Measurements from ENCODE around the gene RIIAD1.
A peak's percentile ranks its signal among the peaks of the same experiment; 100 is the strongest.
"Not testable (repeated sequence)": the region's sequence is repeated elsewhere in the genome, so short reads cannot be mapped to it uniquely, and the experiment has no call there.

Gene RIIAD1, protein sequence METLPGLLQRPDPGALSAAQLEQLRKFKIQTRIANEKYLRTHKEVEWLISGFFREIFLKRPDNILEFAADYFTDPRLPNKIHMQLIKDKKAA

DNA sequence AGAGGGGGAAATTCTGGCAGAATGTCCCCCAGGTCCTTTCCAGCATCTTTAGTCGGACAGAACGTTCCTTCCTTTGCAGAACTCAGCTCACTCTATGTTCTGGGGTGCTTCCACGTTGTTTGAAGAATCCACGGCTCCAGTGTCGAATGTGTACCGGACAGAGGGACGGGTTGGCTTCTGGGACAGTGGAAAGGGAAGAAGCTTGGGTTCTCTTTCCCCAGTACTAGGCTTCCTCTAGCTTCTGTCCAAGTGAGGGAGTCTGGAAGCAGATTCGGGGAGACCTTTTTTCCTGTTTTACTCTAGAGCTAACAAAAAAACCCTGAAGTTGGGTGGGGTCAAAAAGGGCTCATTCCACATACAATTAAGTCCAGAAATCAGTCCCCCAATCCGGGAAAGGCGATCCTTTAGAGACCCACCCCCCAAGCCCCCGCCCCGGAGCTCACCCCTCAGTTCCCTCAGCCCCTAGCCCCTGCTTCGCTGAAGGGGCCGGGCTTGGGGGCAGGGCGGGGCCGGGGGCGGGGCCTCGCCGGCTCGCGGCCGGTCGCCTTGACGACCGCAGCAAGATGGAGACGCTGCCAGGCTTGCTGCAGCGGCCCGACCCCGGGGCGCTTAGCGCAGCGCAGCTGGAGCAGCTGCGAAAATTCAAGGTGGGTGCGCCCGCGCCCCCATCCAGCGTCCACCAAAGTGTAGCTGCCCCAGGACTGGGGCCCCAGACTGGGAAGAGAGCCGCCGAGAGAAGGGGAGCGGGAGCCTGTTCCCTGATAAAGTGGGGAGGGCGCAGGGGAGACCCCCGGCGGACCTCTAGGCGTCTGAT is at the start of gene RIIAD1:
Gene RIIAD1 (plus strand): TSS at position 549 of the 814 bp plus-strand sequence. CDS start 15 bp downstream, at position 564.
- peak within 1 kb of the TSS; percentile 55 for H3K4me3 ChIP-seq (ENCODE audit: low read depth, low read length)

DNA sequence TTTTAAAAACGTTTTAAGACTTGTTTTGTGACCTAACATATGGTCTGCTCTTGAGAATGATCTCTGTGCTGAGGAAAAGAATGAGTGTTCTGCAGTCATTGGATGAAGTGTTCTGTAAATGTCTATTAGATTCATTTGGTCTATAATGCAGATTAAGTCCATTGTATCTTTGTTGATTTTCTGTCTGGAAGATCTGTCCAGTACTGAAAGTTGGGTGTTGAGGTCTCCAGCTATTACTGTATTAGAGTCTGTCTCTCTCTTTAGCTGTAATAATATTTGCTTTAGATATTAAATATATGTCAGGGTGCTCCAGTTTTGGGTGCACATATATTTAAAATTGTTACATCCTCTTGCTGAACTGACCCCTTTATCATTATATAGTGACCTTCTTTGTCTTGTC is 47.9 kb upstream of the RIIAD1 start:
- no peak overlapping the region for H3K4me3 ChIP-seq (ENCODE audit: low read depth, low read length)
- TF ChIP-seq, protein P1, sequence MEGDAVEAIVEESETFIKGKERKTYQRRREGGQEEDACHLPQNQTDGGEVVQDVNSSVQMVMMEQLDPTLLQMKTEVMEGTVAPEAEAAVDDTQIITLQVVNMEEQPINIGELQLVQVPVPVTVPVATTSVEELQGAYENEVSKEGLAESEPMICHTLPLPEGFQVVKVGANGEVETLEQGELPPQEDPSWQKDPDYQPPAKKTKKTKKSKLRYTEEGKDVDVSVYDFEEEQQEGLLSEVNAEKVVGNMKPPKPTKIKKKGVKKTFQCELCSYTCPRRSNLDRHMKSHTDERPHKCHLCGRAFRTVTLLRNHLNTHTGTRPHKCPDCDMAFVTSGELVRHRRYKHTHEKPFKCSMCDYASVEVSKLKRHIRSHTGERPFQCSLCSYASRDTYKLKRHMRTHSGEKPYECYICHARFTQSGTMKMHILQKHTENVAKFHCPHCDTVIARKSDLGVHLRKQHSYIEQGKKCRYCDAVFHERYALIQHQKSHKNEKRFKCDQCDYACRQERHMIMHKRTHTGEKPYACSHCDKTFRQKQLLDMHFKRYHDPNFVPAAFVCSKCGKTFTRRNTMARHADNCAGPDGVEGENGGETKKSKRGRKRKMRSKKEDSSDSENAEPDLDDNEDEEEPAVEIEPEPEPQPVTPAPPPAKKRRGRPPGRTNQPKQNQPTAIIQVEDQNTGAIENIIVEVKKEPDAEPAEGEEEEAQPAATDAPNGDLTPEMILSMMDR (IDR thresholded peaks at IDR 0.05; ENCODE audit: low read depth, low read length) = no peak

More for the DNA sequence above, at the start of gene RIIAD1:
- TF ChIP-seq, protein P1 (IDR thresholded peaks at IDR 0.05; ENCODE audit: low read depth, low read length) = no peak

DNA sequence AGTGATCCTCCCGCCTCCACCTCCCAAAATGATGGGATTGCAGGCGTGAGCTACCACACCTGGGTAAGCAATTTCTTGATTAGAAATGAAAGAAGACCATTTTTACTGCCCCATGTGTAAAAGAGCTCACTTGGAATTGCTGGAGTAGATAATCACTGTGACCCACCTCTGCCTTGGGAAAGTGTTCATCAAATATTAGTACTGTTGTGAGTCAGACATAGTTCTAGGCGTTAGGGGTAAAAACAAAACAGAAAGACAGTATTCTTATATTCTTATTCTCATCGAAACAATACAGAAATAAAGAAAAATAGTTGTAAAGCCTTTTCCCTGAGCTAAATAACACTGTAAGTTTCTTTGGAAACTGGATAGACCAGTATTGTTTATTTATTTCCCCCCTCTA is 40.9 kb upstream of the RIIAD1 start:
- peak overlapping the region; percentile 7; the same call in 1 of the 2 replicates for H3K4me3 ChIP-seq (ENCODE audit: low read depth, low read length)
- TF ChIP-seq, protein P1 (IDR thresholded peaks at IDR 0.05; ENCODE audit: low read depth, low read length) = no peak

DNA sequence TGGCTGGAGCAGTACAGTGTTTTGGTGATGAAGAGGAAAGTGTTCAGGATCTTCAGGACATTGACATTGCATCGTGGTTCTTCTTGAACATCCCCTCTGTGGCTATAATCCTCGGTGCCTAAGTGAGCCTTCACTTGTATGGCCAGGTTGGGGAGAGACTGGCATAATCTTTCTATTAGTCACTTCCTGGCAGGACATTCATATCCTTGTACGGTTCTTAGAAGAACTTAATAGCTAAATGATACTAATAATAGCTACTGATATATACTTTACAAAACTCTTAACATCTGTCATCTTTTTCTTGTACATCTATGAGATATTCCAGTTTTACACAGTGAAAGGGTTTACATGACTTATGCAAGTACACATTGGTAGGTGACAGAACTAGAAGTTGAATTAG is 40.5 kb upstream of the RIIAD1 start:
- TF ChIP-seq, protein P1 (IDR thresholded peaks at IDR 0.05; ENCODE audit: low read depth, low read length) = no peak
- H3K4me3 ChIP-seq (ENCODE audit: low read depth, low read length) = peak overlapping the region; percentile 7; the same call in 1 of the 2 replicates

DNA sequence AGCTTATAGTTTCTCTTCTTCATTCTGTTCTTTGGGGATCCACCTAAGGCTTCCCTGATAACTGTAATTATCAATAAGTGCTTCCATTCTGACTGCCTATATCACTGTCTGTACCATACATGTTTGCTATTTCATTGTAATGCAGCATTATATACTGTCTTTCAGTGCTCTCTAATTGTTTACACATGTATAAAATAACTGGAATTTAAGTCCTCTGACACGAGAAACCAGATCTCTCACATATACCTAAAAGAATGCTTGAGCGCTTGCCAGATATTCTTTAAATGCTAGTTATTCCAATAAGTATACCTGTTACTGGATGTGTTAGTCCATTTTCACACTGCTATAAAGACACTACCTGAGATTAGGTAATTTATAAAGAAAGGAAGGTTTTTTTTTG is 39.4 kb upstream of the RIIAD1 start:
- TF ChIP-seq, protein P1 (IDR thresholded peaks at IDR 0.05; ENCODE audit: low read depth, low read length) = no peak
- H3K4me3 ChIP-seq (ENCODE audit: low read depth, low read length) = no peak overlapping the region

DNA sequence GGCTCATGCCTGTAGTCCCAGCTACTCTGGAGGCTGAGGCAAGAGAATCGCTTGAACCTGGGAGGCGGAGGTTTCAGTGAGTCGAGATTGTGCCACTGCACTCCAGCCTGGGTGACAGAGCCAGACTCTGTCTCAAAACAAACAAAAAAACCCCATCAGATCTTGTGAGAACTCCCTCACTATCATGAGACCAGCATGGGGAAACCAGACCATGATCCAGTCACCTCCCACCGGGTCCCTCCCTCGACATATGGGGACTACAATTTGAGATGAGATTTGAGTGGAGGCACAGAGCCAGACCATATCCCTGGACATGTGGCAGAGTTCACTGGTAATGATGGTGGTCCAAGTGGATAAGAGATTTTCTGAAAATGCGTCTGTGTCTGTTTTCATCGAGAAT is 38.4 kb upstream of the RIIAD1 start:
- not testable (repeated sequence) for H3K4me3 ChIP-seq (ENCODE audit: low read depth, low read length)

DNA sequence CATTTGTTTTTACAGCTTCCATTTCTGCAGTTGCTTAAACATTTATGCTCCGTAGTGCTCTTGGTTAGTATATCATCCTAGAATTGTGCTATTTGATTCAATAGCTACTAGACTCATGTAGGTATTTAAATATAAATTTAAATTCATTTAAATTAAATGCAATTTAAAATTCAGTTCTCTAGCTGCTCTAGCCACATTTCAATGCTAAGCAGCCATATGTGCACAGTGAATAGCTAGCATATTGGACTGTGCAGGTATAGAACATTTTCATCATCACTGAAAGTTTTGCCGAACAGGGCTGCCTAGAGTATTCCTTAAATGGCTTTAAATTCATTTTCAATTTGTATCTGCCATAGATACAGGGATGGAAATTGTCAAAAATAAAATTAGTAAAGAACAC is 37.2 kb upstream of the RIIAD1 start:
- H3K4me3 ChIP-seq (ENCODE audit: low read depth, low read length) = no peak overlapping the region
- TF ChIP-seq, protein P1 (IDR thresholded peaks at IDR 0.05; ENCODE audit: low read depth, low read length) = no peak

All from WI38 (cell line).